Loucy (cell line): ENCODE data around the gene C7orf25.

ENCODE experiments used
- H2AFZ ChIP-seq: fragments of 200-600 bp; sonication (generic); 2 replicates; pipeline ENCODE4 v1.6.0; 2016; ENCODE audit warnings: antibody characterized with exemption, mild to moderate bottlenecking, low read length, moderate library complexity
- H3F3A ChIP-seq: fragments of 200-600 bp; 2 replicates; pipeline ENCODE4 v1.6.0; 2016; ENCODE audit warnings: antibody characterized with exemption, low read depth, mild to moderate bottlenecking
- H3K27me3 ChIP-seq: fragments of 200-600 bp; sonication (generic); 2 replicates; pipeline ENCODE4 v1.6.1; 2014; ENCODE audit warnings: low read length, mild to moderate bottlenecking; ENCODE audit not compliant: insufficient read depth, poor library complexity, severe bottlenecking
- H3K36me3 ChIP-seq: fragments of 200-600 bp; sonication (generic); 2 replicates; pipeline ENCODE4 v1.6.1; 2016; ENCODE audit warnings: low read length; ENCODE audit not compliant: insufficient read depth
- H3K4me1 ChIP-seq: fragments of 200-600 bp; sonication (generic); 2 replicates; pipeline ENCODE4 v1.5.1; 2014; ENCODE audit warnings: low read length, mild to moderate bottlenecking; ENCODE audit not compliant: insufficient read depth, poor library complexity, severe bottlenecking
- H3K4me2 ChIP-seq: fragments of 200-600 bp; sonication (generic); 2 replicates; pipeline ENCODE4 v1.6.0; 2014; ENCODE audit warnings: antibody characterized with exemption, low read length, low read depth, mild to moderate bottlenecking; ENCODE audit not compliant: poor library complexity, severe bottlenecking
- H3K4me3 ChIP-seq: fragments of 200-600 bp; sonication (generic); 2 replicates; pipeline ENCODE4 v1.5.1; 2014; ENCODE audit warnings: low read length, mild to moderate bottlenecking, mixed read lengths; ENCODE audit not compliant: poor library complexity, severe bottlenecking
- H3K79me2 ChIP-seq: fragments of 200-600 bp; sonication (generic); 2 replicates; pipeline ENCODE4 v1.6.1; 2014; ENCODE audit warnings: low read length; ENCODE audit not compliant: insufficient read depth
- H3K9ac ChIP-seq: fragments of 200-600 bp; sonication (generic); 2 replicates; pipeline ENCODE4 v1.6.0; 2014; ENCODE audit warnings: mild to moderate bottlenecking, low read depth, low read length, moderate library complexity; ENCODE audit not compliant: poor library complexity, severe bottlenecking
- H3K9me2 ChIP-seq: fragments of 200-600 bp; sonication (generic); replicated peaks from 2 replicates; pipeline ENCODE4 v1.6.1; 2016; ENCODE audit warnings: low read depth, low read length, mixed read lengths
- H3K9me3 ChIP-seq: fragments of 200-600 bp; sonication (generic); 2 replicates; pipeline ENCODE4 v1.6.1; 2014; ENCODE audit warnings: mild to moderate bottlenecking, antibody characterized with exemption, low read length, low read depth; ENCODE audit not compliant: insufficient read depth
- H4K20me1 ChIP-seq: fragments of 200-600 bp; sonication (generic); 2 replicates; pipeline ENCODE4 v1.6.0; 2014; ENCODE audit warnings: antibody characterized with exemption, low read length, mild to moderate bottlenecking; ENCODE audit not compliant: insufficient read depth, poor library complexity, severe bottlenecking
- CTCF ChIP-seq: fragments of 200-600 bp; sonication (generic); conservative IDR thresholded peaks from 2 replicates; pipeline ENCODE4 v1.5.1; 2014; ENCODE audit warnings: mild to moderate bottlenecking, antibody characterized with exemption, low read length
- EZH2phosphoT487 ChIP-seq: fragments of 200-600 bp; IDR thresholded peaks from 2 replicates; pipeline ENCODE4 v1.6.1; 2018; ENCODE audit warnings: antibody characterized with exemption, mild to moderate bottlenecking, moderate library complexity, borderline replicate concordance

C7orf25 gene

DNA sequence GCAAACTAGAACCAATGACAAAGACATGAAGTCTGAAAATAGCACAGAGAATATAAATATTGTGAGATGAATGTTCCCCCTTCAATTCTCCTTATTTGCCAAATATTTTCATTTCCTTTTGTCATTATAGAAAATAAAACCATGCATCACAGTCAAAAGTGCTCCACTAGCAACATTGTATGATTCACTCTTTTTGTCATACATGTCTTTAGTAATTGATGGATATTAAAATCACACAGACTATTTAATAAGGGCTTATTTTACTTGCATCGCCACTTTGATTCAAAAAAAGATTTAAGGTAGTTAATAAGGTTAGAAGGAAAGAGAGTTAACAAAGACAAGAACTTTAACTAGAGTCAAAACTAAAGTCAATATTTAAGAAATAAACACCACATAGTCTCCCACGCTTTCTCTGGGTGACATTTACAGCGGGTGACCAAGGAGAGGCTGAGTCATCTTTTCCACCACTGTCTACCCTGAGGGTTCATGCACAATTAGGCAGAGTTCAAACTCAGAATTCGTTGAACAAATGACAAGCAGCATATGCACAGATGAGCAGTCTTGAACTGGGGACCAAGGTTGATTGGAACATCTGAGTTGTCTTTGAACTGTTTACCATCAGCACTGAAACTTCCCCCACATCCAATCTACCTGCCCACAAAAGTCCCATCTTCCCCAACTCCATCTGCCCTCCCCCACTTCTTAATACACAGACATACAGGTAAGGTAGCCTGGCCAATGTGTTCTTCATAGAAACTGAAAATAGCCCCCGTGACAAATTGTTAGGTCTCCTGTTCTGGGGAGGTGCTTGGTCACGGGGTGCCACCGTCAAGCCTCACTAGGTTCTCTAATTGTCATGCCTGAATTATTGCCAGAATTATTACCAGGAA is 42.5 kb downstream of the C7orf25 start:
- Histone ChIP-seq H3K9ac (no peak overlapping the region), H3K36me3 (no peaks in the 10 kb centered on the region), H2AFZ (no peak overlapping the region), H3K9me3 (no peaks in the 10 kb centered on the region; the same call in 1 of the 2 replicates), H3K4me3 (no peak overlapping the region), H3K4me1 (no peaks in the 10 kb centered on the region), H3K27me3 (no peaks in the 10 kb centered on the region), H3K79me2 (no peaks in the 10 kb centered on the region), H3F3A (no peaks in the 10 kb centered on the region), H3K9me2 (no peaks in the 10 kb centered on the region), H3K4me2 (no peak overlapping the region), H4K20me1 (no peaks in the 10 kb centered on the region)
- TF ChIP-seq EZH2phosphoT487 = no peak
- TF ChIP-seq CTCF = no peak

DNA sequence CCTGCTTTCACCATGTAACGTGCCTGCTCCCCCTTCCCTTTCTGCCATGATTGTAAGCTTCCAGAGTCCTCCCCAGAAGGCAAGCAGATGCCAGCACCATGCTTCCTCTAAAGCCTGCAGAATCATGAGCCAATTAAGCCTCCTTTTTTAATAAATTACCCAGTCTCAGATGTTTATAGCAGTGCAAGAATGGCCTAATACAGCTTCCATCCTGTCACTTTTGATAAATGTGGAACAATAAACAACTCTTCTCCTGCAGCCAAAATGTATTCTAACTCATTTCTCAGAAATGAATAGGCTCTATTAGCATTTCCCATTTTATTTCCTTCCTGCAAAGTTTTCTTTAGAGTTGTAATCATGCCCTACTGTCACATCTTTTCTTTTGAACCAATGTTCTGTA is 43.4 kb downstream of the C7orf25 start:
- no peaks in the 10 kb centered on the region for H4K20me1 ChIP-seq
- H3K4me1 ChIP-seq = no peaks in the 10 kb centered on the region
- H3K9me2 ChIP-seq = no peaks in the 10 kb centered on the region
- no peaks in the 10 kb centered on the region for H3F3A ChIP-seq
- no peaks in the 10 kb centered on the region for H3K27me3 ChIP-seq
- no peak overlapping the region for H3K4me2 ChIP-seq
- no peak overlapping the region for H3K9ac ChIP-seq
- no peak overlapping the region for H3K4me3 ChIP-seq
- no peaks in the 10 kb centered on the region; the same call in 1 of the 2 replicates for H3K9me3 ChIP-seq
- TF ChIP-seq CTCF (no peak), EZH2phosphoT487 (no peak)
- H2AFZ ChIP-seq = no peak overlapping the region
- no peaks in the 10 kb centered on the region for H3K79me2 ChIP-seq
- H3K36me3 ChIP-seq = no peaks in the 10 kb centered on the region
